ENCODE results near the gene NFS1.

The NFS1 gene

GRCh38 chr20:35643045-35643444 is 56.1 kb downstream of the NFS1 start:
- no peak overlapping the region for H3K4me3 ChIP-seq (ENCODE audit: low read depth, low read length, poor library complexity, severe bottlenecking)
- no peaks in the 10 kb centered on the region for H3K27me3 ChIP-seq (ENCODE audit: insufficient read depth, low read length)
- no peak overlapping the region for H3K27ac ChIP-seq (ENCODE audit: low read depth, low read length, poor library complexity, severe bottlenecking)
- H3K4me2 ChIP-seq (ENCODE audit: low read length), result no peak overlapping the region
- H3K9me2 ChIP-seq (ENCODE audit: low read depth, low read length), result no peaks in the 10 kb centered on the region
- H3K9me3 ChIP-seq (ENCODE audit: low read length), result no peaks in the 10 kb centered on the region
- no peaks in the 10 kb centered on the region for H3K4me1 ChIP-seq (ENCODE audit: insufficient read depth, low read length, severe bottlenecking)
- H3K36me3 ChIP-seq (ENCODE audit: insufficient read depth, low read length), result peaks cover 16% of the 10 kb centered on the region; the same call in 1 of the 2 replicates
- TF ChIP-seq, protein P1, sequence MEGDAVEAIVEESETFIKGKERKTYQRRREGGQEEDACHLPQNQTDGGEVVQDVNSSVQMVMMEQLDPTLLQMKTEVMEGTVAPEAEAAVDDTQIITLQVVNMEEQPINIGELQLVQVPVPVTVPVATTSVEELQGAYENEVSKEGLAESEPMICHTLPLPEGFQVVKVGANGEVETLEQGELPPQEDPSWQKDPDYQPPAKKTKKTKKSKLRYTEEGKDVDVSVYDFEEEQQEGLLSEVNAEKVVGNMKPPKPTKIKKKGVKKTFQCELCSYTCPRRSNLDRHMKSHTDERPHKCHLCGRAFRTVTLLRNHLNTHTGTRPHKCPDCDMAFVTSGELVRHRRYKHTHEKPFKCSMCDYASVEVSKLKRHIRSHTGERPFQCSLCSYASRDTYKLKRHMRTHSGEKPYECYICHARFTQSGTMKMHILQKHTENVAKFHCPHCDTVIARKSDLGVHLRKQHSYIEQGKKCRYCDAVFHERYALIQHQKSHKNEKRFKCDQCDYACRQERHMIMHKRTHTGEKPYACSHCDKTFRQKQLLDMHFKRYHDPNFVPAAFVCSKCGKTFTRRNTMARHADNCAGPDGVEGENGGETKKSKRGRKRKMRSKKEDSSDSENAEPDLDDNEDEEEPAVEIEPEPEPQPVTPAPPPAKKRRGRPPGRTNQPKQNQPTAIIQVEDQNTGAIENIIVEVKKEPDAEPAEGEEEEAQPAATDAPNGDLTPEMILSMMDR (IDR thresholded peaks at IDR 0.05; ENCODE audit: low read length), result no peak
- TF ChIP-seq EZH2 (IDR thresholded peaks at IDR 0.05; ENCODE audit: borderline replicate concordance, low read length), result no peak
- H3F3A ChIP-seq (ENCODE audit: insufficient read depth, low read length), result no peaks in the 10 kb centered on the region
- no peak overlapping the region for H3K9ac ChIP-seq (ENCODE audit: low read length)
- no peak overlapping the region for H2AFZ ChIP-seq (ENCODE audit: low read length)
- H4K20me1 ChIP-seq (ENCODE audit: insufficient read depth, low read length), result no peaks in the 10 kb centered on the region
- H3K79me2 ChIP-seq (ENCODE audit: insufficient read depth, low read length), result peaks cover 42% of the 10 kb centered on the region

DNA sequence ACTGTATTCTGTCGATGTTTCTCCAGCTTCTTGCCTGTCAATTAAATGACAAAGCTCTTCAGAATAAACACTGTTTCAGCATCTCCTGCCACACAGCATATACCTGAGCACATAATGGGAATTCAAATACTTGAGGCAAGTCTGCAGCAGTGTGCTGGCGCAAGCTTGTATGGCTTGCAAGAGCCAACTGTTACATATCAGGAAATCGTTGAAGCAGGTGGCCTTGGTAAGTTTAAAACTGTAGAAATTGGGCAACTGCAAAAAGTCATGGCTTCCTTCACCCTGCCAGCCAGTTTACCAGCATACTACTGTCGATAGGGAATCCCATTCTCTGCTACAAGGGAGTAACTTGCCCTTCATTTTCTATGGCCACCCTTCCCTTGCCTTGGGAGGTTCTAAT is 57.4 kb downstream of the NFS1 start:
- Histone ChIP-seq H3K4me1 (ENCODE audit: insufficient read depth, low read length, severe bottlenecking) (no peaks in the 10 kb centered on the region), H3K27ac (ENCODE audit: low read depth, low read length, poor library complexity, severe bottlenecking) (no peak overlapping the region), H3K36me3 (ENCODE audit: insufficient read depth, low read length) (peaks cover 14% of the 10 kb centered on the region; the same call in 1 of the 2 replicates), H3K9me3 (ENCODE audit: low read length) (no peaks in the 10 kb centered on the region), H3K4me2 (ENCODE audit: low read length) (no peak overlapping the region), H3K9ac (ENCODE audit: low read length) (no peak overlapping the region), H3K79me2 (ENCODE audit: insufficient read depth, low read length) (peaks cover 52% of the 10 kb centered on the region), H3F3A (ENCODE audit: insufficient read depth, low read length) (no peaks in the 10 kb centered on the region), H3K9me2 (ENCODE audit: low read depth, low read length) (no peaks in the 10 kb centered on the region), H3K4me3 (ENCODE audit: low read depth, low read length, poor library complexity, severe bottlenecking) (no peak overlapping the region), H3K27me3 (ENCODE audit: insufficient read depth, low read length) (no peaks in the 10 kb centered on the region), H2AFZ (ENCODE audit: low read length) (no peak overlapping the region), H4K20me1 (ENCODE audit: insufficient read depth, low read length) (no peaks in the 10 kb centered on the region)
- no peak for TF ChIP-seq EZH2 (IDR thresholded peaks at IDR 0.05; ENCODE audit: borderline replicate concordance, low read length)
- TF ChIP-seq, protein P1 (IDR thresholded peaks at IDR 0.05; ENCODE audit: low read length), result no peak

DNA sequence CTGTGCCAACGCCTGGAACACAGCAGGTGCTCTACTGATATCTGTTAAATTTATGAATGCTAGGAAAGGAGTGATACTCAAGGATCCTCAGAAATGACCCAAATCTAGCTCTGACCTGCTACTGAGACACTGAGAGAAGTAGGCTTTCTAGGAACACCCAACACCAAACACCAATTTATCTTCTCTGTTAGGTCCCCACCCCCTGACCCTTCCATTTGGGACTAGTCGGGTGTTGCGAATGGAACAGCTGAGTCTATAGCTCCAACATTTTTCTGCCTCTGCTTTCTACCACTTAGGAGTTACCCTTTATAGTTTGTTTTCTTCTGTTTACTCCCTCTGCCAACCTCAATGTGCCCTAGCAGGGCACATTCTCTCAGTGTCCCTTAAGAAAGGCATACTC is 58.4 kb downstream of the NFS1 start:
- H2AFZ ChIP-seq (ENCODE audit: low read length), result no peak overlapping the region
- H3K79me2 ChIP-seq (ENCODE audit: insufficient read depth, low read length), result peaks cover 44% of the 10 kb centered on the region
- TF ChIP-seq, protein P1 (IDR thresholded peaks at IDR 0.05; ENCODE audit: low read length), result no peak
- no peak for TF ChIP-seq EZH2 (IDR thresholded peaks at IDR 0.05; ENCODE audit: borderline replicate concordance, low read length)
- H3F3A ChIP-seq (ENCODE audit: insufficient read depth, low read length), result no peaks in the 10 kb centered on the region
- no peak overlapping the region for H3K9ac ChIP-seq (ENCODE audit: low read length)
- H3K9me3 ChIP-seq (ENCODE audit: low read length), result no peaks in the 10 kb centered on the region
- no peak overlapping the region for H3K4me3 ChIP-seq (ENCODE audit: low read depth, low read length, poor library complexity, severe bottlenecking)
- H3K27me3 ChIP-seq (ENCODE audit: insufficient read depth, low read length), result no peaks in the 10 kb centered on the region
- H3K27ac ChIP-seq (ENCODE audit: low read depth, low read length, poor library complexity, severe bottlenecking), result no peak overlapping the region
- H3K36me3 ChIP-seq (ENCODE audit: insufficient read depth, low read length), result peaks cover 13% of the 10 kb centered on the region; the same call in 1 of the 2 replicates
- H3K4me2 ChIP-seq (ENCODE audit: low read length), result no peak overlapping the region
- no peaks in the 10 kb centered on the region for H4K20me1 ChIP-seq (ENCODE audit: insufficient read depth, low read length)
- no peaks in the 10 kb centered on the region for H3K4me1 ChIP-seq (ENCODE audit: insufficient read depth, low read length, severe bottlenecking)
- H3K9me2 ChIP-seq (ENCODE audit: low read depth, low read length), result no peaks in the 10 kb centered on the region
